HG03097 (cell line): Measurements from ENCODE around the gene DNAJC13.
A peak's percentile ranks its signal among the peaks of the same experiment; 100 is the strongest.
"Not testable (repeated sequence)": the region's sequence is repeated elsewhere in the genome, so short reads cannot be mapped to it uniquely, and the experiment has no call there.

Source experiments
- ATAC-seq: cut with Tn5 transposase; IDR thresholded peaks from one replicate; pipeline ENCODE4 v1.9.1; 2021; ENCODE audit not compliant: unreplicated experiment, low FRiP score

The DNAJC13 gene, protein sequence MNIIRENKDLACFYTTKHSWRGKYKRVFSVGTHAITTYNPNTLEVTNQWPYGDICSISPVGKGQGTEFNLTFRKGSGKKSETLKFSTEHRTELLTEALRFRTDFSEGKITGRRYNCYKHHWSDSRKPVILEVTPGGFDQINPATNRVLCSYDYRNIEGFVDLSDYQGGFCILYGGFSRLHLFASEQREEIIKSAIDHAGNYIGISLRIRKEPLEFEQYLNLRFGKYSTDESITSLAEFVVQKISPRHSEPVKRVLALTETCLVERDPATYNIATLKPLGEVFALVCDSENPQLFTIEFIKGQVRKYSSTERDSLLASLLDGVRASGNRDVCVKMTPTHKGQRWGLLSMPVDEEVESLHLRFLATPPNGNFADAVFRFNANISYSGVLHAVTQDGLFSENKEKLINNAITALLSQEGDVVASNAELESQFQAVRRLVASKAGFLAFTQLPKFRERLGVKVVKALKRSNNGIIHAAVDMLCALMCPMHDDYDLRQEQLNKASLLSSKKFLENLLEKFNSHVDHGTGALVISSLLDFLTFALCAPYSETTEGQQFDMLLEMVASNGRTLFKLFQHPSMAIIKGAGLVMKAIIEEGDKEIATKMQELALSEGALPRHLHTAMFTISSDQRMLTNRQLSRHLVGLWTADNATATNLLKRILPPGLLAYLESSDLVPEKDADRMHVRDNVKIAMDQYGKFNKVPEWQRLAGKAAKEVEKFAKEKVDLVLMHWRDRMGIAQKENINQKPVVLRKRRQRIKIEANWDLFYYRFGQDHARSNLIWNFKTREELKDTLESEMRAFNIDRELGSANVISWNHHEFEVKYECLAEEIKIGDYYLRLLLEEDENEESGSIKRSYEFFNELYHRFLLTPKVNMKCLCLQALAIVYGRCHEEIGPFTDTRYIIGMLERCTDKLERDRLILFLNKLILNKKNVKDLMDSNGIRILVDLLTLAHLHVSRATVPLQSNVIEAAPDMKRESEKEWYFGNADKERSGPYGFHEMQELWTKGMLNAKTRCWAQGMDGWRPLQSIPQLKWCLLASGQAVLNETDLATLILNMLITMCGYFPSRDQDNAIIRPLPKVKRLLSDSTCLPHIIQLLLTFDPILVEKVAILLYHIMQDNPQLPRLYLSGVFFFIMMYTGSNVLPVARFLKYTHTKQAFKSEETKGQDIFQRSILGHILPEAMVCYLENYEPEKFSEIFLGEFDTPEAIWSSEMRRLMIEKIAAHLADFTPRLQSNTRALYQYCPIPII (N-terminal part only)

DNA sequence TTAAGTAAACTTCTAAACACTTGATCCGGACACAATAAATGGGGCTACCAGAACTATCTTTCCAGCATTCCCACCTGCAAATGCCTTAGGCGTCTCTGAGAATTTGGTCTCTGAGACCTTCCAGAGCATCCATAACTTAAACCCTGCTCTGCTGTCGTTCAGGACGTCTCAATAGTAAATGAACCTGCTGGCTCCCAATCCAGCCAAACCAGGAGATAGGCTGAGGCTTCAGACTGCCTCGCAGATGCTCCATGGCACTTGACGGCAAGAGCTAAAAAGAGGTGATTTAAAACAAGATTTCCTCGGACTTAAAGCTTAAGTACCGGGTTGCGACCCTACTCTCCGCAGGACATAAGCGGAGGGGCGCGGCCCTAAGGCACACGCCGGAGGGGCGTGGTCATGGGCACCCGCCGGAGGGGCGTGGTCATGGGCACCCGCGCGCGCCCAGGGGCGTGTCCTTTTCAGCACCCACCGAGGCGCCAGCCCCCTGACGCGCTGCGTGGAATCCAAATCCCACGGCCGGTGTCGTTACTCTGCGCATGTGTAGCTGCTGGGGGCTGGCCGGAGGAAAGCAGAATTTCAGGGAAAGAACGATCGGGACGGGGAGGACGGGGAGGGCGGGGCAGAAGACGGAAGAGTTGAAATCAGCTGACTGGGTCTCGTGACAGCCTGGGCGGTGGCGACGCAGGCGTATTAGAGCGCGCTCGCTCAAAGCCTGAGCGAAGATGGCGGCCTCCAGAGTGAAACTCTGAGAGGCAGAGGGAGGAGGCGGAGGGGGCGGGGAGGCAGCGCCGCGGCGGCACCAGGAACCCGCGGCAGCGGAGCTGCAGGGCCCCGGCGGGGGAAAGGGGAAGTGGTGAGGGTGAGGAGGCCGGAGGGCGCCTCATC lies at the start of gene DNAJC13:
Gene DNAJC13 (plus strand): TSS at position 696 of the 888 bp plus-strand sequence. CDS start 17,049 bp downstream, outside the sequence.
- peak; percentile 82 for ATAC-seq

DNA sequence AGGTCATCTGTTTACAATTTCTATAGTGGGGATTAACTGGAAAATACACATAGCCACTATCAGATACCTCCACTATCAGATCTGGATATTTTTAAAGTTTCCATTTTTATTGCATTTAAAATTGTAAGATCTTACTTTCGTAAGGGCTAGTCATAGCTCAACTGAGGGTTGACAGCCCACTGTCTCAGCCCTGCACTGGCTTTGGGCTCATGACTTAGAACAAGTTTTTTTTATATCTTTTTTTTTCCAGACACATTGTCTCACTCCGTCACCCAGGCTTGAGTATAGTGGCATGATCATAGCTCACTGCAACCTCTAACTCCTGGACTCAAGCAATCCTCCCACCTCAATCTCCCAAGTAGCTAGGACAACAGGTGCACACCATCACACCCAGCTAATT lies 48.8 kb upstream of the DNAJC13 start:
- no peak for ATAC-seq

DNA sequence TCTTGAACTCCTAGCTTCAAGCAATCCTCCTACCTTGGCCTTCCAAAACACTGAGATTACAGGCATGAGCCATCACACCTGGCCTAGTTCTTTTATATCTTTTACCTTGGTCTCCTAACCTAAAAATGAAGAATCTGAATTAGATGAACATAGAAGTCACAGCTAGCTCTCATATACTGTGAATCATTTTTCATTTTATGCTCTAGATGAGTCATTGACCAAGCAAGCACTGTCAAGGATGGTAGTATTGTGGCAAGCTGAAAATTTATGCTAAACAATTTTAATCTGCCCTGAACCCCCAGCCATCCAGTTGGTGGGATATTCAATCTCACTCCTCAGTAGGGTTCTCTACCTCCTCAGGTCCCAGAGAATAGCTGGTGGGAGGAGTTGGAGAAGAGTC lies 48.3 kb upstream of the DNAJC13 start:
- no peak for ATAC-seq

DNA sequence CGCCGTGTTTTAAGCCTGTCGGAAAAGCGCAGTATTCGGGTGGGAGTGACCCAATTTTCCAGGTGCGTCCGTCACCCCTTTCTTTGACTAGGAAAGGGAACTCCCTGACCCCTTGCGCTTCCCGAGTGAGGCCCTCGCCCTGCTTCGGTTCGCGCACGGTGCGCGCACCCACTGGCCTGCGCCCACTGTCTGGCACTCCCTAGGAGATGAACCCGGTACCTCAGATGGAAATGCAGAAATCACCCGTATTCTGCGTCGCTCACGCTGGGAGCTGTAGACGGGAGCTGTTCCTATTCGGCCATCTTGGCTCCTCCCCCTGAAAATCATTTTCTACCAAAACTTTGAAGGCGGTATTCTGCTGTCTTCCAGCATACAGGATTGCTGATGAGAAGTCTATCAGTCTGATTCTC lies 40.4 kb upstream of the DNAJC13 start:
- not testable (repeated sequence) for ATAC-seq

DNA sequence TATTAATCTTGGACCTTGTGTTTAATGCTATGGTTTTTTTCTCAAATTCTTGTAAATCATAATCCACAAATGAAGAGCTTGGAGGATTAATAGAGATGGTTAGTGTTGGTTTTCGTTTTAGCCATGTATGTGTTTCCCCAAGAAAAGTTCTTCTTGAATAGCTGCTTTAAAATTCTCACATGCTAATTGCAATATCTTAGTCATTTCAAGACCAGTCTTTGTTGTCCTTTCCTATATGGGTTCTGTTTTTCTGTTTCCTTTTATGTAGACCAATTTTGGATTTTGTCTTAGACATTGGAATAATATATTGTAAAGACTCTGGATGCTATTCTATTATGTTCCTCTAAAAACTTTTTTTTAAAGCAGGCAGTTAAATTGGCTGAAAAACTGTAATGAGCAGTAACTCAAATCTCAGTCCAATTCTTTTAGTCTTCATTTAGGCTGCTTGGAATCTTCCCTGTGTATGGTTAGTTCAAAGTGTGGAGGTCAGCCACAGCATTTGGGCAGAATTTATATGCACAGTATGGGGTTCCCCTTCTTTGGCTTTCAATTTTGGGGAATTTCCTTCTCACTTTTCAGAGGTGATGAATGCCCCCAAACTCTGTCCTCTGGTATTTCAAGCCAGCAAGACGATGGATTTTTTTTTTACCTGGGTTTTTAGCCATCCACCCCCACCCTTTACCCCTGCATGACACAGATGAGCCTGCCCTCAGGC lies 39.1 kb upstream of the DNAJC13 start:
- no peak for ATAC-seq

DNA sequence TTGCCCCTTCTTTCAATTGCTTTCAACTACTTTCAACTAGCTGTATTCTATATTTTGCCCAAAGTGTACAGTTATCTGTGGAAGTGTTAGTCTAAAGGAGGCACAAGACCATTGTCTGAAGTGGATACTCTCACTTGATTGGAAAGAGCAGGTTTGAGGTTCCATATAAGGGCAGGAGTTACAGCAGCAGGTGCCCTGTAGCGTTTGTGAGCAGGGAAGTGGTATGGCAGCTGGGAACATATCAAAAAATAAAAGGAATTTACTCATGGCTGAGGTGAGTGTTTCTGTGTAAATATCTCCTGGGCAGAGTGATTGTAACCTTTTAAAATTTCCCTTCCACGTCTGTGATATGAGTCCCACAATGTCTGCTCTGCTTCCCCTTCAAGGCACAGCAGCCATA lies 38.5 kb upstream of the DNAJC13 start:
- no peak for ATAC-seq

DNA sequence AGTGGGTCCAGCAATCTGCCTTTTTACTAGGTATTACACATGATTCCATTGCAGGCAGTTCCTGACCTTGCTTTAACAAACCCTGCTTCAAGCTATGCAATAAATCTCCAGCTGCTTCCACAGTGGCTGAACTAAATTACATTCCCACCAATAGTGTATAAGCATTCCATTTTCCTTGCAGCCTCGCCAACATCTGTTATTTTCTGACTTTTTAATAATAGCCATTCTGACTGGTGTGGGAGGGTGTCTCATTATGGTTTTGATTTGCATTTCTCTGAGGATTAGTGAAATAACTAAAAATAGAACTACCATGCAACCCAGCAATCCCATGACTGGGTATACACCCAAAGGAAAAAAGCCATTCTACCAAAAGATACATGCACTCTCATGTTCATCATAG lies 36.4 kb upstream of the DNAJC13 start:
- ATAC-seq, result no peak

DNA sequence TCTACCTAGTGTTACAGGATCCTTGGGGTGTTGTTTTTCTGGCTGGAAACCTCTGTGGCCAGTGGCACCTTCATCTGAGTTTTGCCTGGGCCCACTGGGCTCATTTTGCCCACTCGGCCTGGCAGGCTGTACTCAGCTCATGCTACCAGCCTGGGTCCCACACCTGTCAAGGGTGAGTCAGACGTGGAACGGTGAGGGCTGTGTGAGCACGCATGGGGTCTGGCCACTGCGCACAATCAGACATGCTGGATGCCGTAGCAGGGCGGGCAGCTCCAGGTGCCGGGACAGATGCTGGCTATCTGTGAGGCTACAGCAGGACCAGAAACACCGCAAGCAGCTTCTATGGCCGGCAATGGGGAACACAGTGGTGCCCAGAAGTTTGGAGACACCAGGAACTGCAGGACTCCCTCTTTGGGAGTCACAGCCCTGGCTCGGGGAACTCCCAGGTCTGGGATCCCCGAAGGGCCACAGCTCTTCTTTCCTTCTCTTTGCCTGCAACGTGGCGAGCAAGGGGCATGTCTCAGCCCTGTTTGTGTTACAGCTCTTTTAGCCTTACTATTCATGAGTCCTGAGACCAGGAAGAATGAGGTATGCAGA lies 35.9 kb upstream of the DNAJC13 start:
- no peak for ATAC-seq

DNA sequence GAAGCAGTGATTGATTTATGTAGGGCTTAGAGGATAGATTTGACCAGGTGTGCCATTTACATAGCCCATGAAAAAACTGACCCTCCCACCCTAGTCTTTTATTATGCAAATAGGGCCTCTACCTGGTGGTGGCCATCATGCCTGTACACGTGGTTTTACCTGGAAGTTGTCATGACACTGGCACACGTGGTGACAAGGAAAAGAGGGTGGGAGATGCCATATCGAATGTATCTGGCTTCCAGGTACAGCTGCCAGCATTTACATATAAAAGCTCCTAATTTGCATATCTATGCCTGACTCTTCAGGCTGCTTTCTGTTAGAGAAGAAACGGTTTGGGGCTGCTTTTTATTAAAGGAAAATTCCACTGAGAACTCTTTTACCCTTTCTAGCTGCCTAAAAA lies 35.0 kb upstream of the DNAJC13 start:
- no peak for ATAC-seq

DNA sequence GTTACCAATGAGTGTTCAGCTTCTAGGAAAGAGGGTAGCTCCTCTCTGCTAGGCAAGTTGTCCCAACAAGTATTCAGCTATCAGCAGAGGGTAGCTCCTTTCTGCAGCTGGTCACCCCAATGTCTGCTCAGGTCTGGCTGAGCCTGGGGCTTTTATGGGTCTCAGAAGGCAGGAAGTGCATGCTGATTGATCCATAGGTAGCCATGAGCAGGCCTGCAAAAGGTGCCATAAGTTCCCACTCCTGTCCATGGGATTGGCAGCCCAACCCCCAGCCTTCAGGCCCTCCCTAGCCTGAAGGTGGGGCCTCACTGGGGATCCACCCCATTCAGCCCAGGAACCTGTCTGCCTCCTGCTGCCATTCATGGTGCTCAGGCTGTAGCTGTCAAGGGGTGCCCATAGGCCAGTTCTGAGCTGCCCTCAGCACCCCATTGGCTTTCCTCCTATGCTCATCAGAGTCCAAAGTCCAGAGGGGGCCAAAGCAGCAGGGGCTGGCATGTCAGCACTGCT lies 34.6 kb upstream of the DNAJC13 start:
- no peak for ATAC-seq

DNA sequence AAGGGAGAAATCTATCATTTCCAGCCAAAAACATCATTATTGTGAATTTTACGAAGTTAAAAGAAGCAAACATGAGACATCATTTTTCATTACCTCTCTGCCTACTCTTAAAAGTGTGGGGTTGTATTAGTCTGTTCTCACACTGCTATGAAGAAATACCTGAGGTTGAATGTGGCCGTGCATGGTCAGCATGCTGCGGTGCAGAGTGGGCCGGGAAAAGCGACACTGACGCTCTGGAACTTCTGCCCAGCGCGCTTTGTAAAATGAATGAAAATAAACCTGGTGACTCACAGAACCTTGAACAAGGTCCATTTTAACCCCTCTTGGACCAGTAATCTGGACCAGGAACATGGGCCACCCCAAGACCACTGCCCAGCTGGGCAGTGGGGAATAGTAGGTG lies 31.0 kb upstream of the DNAJC13 start:
- no peak for ATAC-seq

DNA sequence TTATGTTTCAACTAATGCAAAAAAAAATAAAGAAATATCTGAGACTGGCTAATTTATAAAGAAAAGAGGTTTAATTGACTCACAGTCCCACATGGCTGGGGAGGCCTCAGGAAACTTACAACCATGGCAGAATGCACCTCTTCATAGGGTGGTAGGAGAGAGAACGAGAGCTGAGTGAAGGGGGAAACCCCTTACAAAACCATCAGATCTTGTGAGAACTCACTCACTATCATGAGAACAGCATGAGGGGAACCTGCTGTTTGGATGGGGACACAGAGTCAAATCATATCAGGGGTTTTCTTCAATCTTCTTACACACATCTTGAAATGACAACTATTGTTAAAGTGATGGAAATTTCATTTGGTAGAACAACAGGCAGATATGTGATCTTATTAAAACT lies 24.6 kb upstream of the DNAJC13 start:
- not testable (repeated sequence) for ATAC-seq

DNA sequence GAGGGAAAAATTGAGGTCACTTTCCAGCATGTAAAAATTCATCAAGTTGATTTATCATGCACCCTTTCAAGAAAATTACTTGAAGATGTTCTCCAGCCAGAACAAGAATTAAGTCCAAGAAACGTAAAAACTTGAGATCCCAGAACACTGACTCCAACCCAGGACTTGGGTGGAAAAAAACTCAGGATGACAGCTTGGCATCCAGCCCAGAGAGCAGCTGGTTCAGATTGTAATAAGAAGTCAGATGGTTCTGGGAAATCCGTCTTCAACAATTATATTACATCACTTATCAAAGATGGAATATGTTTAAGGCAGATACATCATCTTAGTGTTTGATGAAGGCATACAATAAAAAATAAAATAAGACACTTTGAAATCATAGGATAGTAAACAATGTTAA lies 23.0 kb upstream of the DNAJC13 start:
- ATAC-seq, result no peak

DNA sequence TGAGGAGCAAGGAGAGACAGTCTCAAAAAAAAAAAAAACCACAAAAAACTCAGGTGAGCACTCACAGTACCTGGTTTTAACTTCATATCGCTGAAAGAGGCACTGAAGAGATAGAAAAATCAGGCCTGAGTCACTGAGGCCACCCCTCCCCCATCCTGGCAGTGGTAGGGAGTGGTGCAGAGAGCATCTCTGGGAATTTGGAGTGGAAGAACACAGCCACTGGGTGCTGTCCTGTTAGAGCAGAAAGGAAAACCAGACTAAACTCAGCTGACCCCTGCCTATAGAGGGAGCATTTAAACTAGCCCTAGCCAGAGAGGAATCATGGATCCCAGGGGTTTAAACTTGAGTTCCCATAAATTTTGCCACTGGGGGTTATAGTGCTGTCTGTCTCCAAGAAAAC lies 22.2 kb upstream of the DNAJC13 start:
- no peak for ATAC-seq

DNA sequence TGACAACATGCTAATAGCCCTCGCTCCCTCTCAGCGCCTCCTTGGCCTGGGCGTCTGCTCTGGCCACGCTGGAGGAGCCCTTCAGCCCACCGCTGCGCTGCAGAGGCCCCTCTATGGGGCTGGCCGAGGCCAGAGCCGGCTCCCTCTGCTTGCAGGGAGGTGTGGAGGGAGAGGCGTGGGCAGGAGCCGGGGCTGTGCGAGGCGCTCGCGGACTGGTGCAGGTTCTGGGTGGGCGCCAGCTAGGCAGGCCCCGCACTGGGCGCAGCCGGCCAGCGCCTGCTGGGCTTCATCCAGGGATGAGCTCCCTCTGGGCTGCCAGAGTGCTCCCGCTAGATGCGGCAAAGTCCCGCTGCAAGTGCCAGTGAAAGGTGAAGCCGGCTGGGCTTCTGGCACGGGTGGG lies 21.0 kb upstream of the DNAJC13 start:
- no peak for ATAC-seq

DNA sequence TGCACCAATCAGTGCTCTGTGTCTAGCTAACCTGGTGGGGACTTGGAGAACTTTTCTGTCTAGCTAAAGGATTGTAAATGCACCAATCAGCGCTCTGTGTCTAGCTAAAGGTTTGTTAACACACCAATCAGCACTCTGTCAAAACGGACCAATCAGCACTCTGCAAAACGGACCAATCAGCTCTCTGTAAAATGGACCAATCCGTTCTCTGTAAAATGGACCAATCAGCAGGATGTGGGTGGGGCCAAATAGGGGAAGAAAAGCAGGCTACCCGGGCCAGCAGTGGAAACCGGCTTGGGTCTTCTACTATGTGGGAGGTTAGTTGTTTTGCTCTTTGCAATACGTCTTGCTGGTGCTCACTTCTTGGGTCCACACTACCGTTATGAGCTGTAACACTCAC lies 20.5 kb upstream of the DNAJC13 start:
- not testable (repeated sequence) for ATAC-seq

DNA sequence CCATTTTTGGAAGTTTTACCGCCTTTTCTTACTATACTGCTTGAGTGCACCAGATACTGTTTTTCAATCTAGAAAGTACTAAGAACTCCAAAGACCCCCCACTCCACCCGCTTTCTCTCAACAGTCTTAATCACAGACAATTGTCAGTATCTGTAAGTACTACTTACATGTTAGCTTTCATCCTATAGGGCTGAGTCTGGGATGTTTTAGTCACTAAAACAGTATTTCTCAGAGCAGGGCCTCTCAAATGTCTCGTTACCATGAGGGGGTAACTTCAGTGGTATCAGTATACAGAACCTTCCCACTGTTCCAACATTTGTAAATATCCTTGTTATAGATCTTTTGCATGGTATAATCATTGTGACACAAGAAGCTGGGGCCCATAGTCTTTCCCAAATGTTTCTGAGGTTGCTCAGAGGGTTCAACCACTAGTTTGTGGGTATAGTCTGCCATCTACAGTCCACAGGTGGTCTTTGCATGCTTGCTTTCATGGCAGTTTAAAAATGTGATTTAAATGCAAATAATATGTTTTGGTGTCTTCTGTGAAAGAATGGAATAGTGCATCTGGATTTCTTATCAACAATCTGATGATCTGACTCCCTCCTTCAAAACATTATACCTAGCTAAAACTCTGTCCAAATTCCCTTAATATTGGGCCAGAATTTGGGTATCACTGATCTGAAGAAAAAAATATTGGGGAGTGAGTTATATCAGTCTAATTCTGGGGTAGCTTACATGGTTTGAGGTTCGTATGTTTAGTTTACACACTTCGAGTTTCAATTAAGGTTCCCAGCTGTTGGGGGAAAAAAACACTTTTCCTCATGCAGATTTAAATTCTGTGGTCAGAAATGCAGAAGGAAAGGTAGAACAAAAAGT lies 18.0 kb upstream of the DNAJC13 start:
- no peak for ATAC-seq

DNA sequence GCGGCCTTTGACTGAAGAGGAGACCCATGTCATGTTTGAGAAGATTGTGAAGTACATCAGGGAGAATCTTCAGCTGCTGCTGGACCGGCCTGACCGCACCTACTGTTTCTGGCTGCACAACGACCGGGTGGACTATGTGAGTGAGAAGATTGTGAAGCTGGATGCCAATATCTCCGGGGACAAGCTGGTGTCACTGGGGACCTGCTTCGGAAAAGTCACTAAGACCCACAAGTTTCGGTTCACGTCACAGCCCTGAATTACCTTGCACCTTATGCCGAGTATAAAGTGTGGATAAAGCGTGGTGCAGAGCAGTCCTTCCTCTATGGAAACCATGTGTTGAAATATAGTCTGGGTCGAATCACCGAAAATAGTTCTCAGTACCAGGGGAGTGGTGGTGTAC lies 16.0 kb upstream of the DNAJC13 start:
- ATAC-seq, result no peak
